ENCODE measurements around the gene TTF2. TPM values are rescaled to one million over a fixed set of nuclear protein-coding genes. Genes with fewer than 3 reads are reported as not detected.

TTF2 gene
- total and polyA plus RNA-seq, 9 of the 15 experiments (the other 6 are each of a cell fraction or from before 2014, with no cell fraction given): 9.4 to 71.1 (median 42.1) TPM

GRCh38 chr1:117121589-117122329 is 61.6 kb downstream of the TTF2 start, which contains the start of gene TRIM45 (continued):
- TF ChIP-seq MNT (conservative IDR thresholded peaks at IDR 0.05): peak; percentile 52 to 64
- no peak for TF ChIP-seq PHB (CRISPR knock-in tag; IDR thresholded peaks at IDR 0.05)
- no peak for TF ChIP-seq MAFG (tag; conservative IDR thresholded peaks at IDR 0.05)
- peak; percentile 47 for TF ChIP-seq NFIC (IDR thresholded peaks at IDR 0.05)
- TF ChIP-seq THRB (CRISPR knock-in tag; conservative IDR thresholded peaks at IDR 0.05): 0 out of 2 replicates have a peak, but pooled peaks have one; percentile 2
- 0 out of 2 replicates have a peak, but pooled peaks have one; percentile 50 for TF ChIP-seq ZFPM2 (CRISPR knock-in tag; IDR thresholded peaks at IDR 0.05)
- TF ChIP-seq E2F3 (CRISPR knock-in tag; IDR thresholded peaks at IDR 0.05): peak; percentile 52; the same call in 1 of the 2 replicates
- TF ChIP-seq GABPB1 (CRISPR knock-in tag; IDR thresholded peaks at IDR 0.05): peak; percentile 69
- peak in 1 of 2 experiments; percentile 66; a peak in 1 of 4 replicates for TF ChIP-seq CSDE1 (IDR thresholded peaks at IDR 0.05)
- TF ChIP-seq EGR1 (conservative IDR thresholded peaks at IDR 0.05): peak; percentile 78
- no peak for TF ChIP-seq ELF1 (tag; IDR thresholded peaks at IDR 0.05)
- no peak for TF ChIP-seq ATF1 (CRISPR knock-in tag; IDR thresholded peaks at IDR 0.05)
- peak; percentile 90 for TF ChIP-seq ATF1 (tag; IDR thresholded peaks at IDR 0.05)
- TF ChIP-seq ATF4 (CRISPR knock-in tag; IDR thresholded peaks at IDR 0.05): no peak
- TF ChIP-seq ZBTB17 (CRISPR knock-in tag; IDR thresholded peaks at IDR 0.05): no peak
- no peak; the same call in 1 of the 2 replicates for TF ChIP-seq KDM2B (CRISPR knock-in tag; IDR thresholded peaks at IDR 0.05)
- peak; percentile 73 for TF ChIP-seq SUPT5H (IDR thresholded peaks at IDR 0.05)
- TF ChIP-seq ESRRA (IDR thresholded peaks at IDR 0.05; ENCODE audit: borderline replicate concordance, low read depth): peak; percentile 24; the same call in 1 of the 2 replicates
- TF ChIP-seq ZNF174 (CRISPR knock-in tag; IDR thresholded peaks at IDR 0.05): no peak
- TF ChIP-seq MTA2 (IDR thresholded peaks at IDR 0.05; ENCODE audit: low read depth): no peak
- peak; percentile 15 for TF ChIP-seq SAP30 (IDR thresholded peaks at IDR 0.05; ENCODE audit: borderline replicate concordance, insufficient read depth, low read depth, low read length, poor library complexity, severe bottlenecking)
- peak; percentile 56; the same call in 1 of the 2 replicates for TF ChIP-seq JUND (IDR thresholded peaks at IDR 0.05; ENCODE audit: borderline replicate concordance, low read depth, low read length)
- peak; percentile 27; the same call in 1 of the 3 replicates for TF ChIP-seq JUND (tag; IDR thresholded peaks at IDR 0.05; ENCODE audit: borderline replicate concordance, low read depth, low read length)
- peak; percentile 84 for TF ChIP-seq SP1 (CRISPR knock-in tag; IDR thresholded peaks at IDR 0.05)
- peak; percentile 86; the same call in 1 of the 2 replicates for TF ChIP-seq ZNF232 (CRISPR knock-in tag; IDR thresholded peaks at IDR 0.05)
- no peak for TF ChIP-seq ETS2 (tag; IDR thresholded peaks at IDR 0.05; ENCODE audit: borderline replicate concordance, poor library complexity, severe bottlenecking)

All from K562 (cell line).